HG02938 (cell line): Measurements from ENCODE around the gene EAF1.
"Not testable (repeated sequence)": the region's sequence is repeated elsewhere in the genome, so short reads cannot be mapped to it uniquely, and the experiment has no call there.

Source experiments
- ATAC-seq: cut with Tn5 transposase; IDR thresholded peaks from one replicate; pipeline ENCODE4 v1.9.1; 2021; ENCODE audit warnings: mild to moderate bottlenecking, moderate library complexity; ENCODE audit not compliant: unreplicated experiment

Gene EAF1

GRCh38 chr3:15404767-15405166, 22.6 kb upstream of the EAF1 start:
- no peak for ATAC-seq

GRCh38 chr3:15405448-15406050, 21.8 kb upstream of the EAF1 start:
- ATAC-seq: no peak

GRCh38 chr3:15409239-15409638, 18.2 kb upstream of the EAF1 start:
- ATAC-seq: no peak

GRCh38 chr3:15409774-15410173, 17.6 kb upstream of the EAF1 start:
- no peak for ATAC-seq

- ATAC-seq: not testable (repeated sequence)
Observed at GRCh38 chr3:15410966-15411365, 16.4 kb upstream of the EAF1 start.

GRCh38 chr3:15420871-15421270, 6.5 kb upstream of the EAF1 start:
- ATAC-seq: no peak

- no peak for ATAC-seq
Observed at GRCh38 chr3:15426579-15427118, 749 bp upstream of the EAF1 start.

GRCh38 chr3:15427981-15428380, 583 bp downstream of the EAF1 start:
- ATAC-seq: no peak

- no peak for ATAC-seq
Observed at GRCh38 chr3:15428539-15428938, 1.1 kb downstream of the EAF1 start.

GRCh38 chr3:15429080-15429479, 1.7 kb downstream of the EAF1 start:
- ATAC-seq: no peak

- ATAC-seq: no peak
Observed at GRCh38 chr3:15430624-15431023, 3.2 kb downstream of the EAF1 start.

GRCh38 chr3:15431256-15431837, 3.9 kb downstream of the EAF1 start:
- no peak for ATAC-seq

GRCh38 chr3:15433531-15433930, 6.1 kb downstream of the EAF1 start:
- ATAC-seq: no peak

- no peak for ATAC-seq
Observed at GRCh38 chr3:15434756-15435155, 7.4 kb downstream of the EAF1 start.

GRCh38 chr3:15436246-15436645, 8.8 kb downstream of the EAF1 start:
- no peak for ATAC-seq

GRCh38 chr3:15438983-15439382, 11.6 kb downstream of the EAF1 start:
- ATAC-seq: no peak

- ATAC-seq: no peak
Observed at GRCh38 chr3:15439476-15439875, 12.1 kb downstream of the EAF1 start.

GRCh38 chr3:15440891-15441290, 13.5 kb downstream of the EAF1 start:
- no peak for ATAC-seq

- no peak for ATAC-seq
Observed at GRCh38 chr3:15443826-15444524, 16.6 kb downstream of the EAF1 start.

GRCh38 chr3:15449489-15450224, 22.3 kb downstream of the EAF1 start:
- ATAC-seq: no peak

GRCh38 chr3:15450438-15451215, 23.2 kb downstream of the EAF1 start:
- ATAC-seq: no peak
